ENCODE results near the gene BRD7. TPM values are rescaled to one million over a fixed set of nuclear protein-coding genes. Genes with fewer than 3 reads are reported as not detected.

Gene BRD7
- total and polyA plus RNA-seq, 2 of the 4 experiments (the other 2 are of a cell fraction): 24.8 to 29.9 TPM

DNA sequence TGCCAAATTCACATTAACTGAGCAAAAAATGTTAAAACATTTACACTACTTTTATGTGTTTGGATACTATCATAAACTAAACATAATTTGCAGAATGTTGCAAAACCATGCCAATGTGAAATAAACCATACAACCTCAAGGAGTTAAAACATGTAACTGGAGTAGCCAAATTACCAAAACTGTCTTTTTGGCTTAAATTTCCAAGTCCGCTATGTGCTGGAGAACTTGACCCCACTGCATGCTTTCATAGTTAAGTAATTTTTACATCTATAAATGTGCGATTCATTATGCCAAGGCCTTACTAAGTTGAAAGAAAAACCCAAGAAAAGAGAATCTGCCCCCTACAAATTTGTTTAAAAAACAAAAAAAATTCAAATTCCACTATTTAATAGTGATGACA, 28.2 kb downstream of the BRD7 start:
- dilution Hi-C loops (cut with HindIII; ENCODE audit: low sequenced_read_pairs, unreplicated experiment): no loop called here
- H3K27me3 ChIP-seq (ENCODE audit: control insufficient read depth, insufficient read depth, low read length): no peaks in the 10 kb centered on the region
- no CpG with 5 or more reads among the region's 2 CpGs for WGBS, 2 experiments (ENCODE audit: extremely low coverage in 2 of 2, insufficient read length in 1 of 2)
- no peak overlapping the region for H3K14ac ChIP-seq (replicated peaks; ENCODE audit: low read depth, low read length)
- peaks cover 17% of the 10 kb centered on the region for H3K36me3 ChIP-seq (ENCODE audit: control insufficient read depth, insufficient read depth, low read length)
- H3K9me1 ChIP-seq (ENCODE audit: insufficient read depth, low read length): 0 out of 2 replicates have a peak, but pooled peaks cover under 1% of the 10 kb centered on the region
- H3K23ac ChIP-seq (ENCODE audit: low read depth, low read length): no peak overlapping the region
- H3K27ac ChIP-seq (ENCODE audit: insufficient read depth, low read length): no peak overlapping the region
- no peak overlapping the region for H3K4ac ChIP-seq (ENCODE audit: low read depth, low read length)
- H2BK15ac ChIP-seq (ENCODE audit: low read depth, low read length): no peak overlapping the region
- no peak overlapping the region for H2AK5ac ChIP-seq (ENCODE audit: low read depth, low read length)
- intact Hi-C loops (cut with micrococcal nuclease): no loop called here
- in situ Hi-C loops (cut with MboI; ENCODE audit: low sequenced_read_pairs): no loop called here
- H3K56ac ChIP-seq (ENCODE audit: extremely low read depth, insufficient read depth, low read length): no peak overlapping the region
- H2BK5ac ChIP-seq (ENCODE audit: low read depth, low read length, poor library complexity, severe bottlenecking): no peak overlapping the region
- ATAC-seq (ENCODE audit: low read depth): peak; percentile 87
- BruUV-seq (replicated peaks): no TSS peak
- peak; percentile 76 for DNase-seq
- peaks cover 2% of the 10 kb centered on the region; the same call in 1 of the 2 replicates for H4K20me1 ChIP-seq (ENCODE audit: insufficient read depth, low read length)
- no peak overlapping the region for H4K8ac ChIP-seq (ENCODE audit: low read depth in 2 of 2, low read length in 2 of 2)
- no peaks in the 10 kb centered on the region for H3K9me3 ChIP-seq (ENCODE audit: control insufficient read depth, insufficient read depth, low read length)
- TF ChIP-seq RCOR1 (IDR thresholded peaks at IDR 0.05; ENCODE audit: insufficient replicate concordance, low read length): no peak
- no peak for TF ChIP-seq MAFK (IDR thresholded peaks at IDR 0.05; ENCODE audit: low read depth, low read length)
- TF ChIP-seq BHLHE40 (IDR thresholded peaks at IDR 0.05; ENCODE audit: low read depth, low read length): no peak
- TF ChIP-seq POLR2A (IDR thresholded peaks at IDR 0.05; ENCODE audit: low read depth, low read length): no peak
- TF ChIP-seq SMC3 (IDR thresholded peaks at IDR 0.05; ENCODE audit: low read depth, low read length): no peak
- no peak for TF ChIP-seq RFX5 (IDR thresholded peaks at IDR 0.05; ENCODE audit: low read depth, low read length)
- TF ChIP-seq MAZ (IDR thresholded peaks at IDR 0.05; ENCODE audit: borderline replicate concordance, low read depth, low read length): no peak
- TF ChIP-seq MXI1 (IDR thresholded peaks at IDR 0.05; ENCODE audit: borderline replicate concordance, low read depth, low read length): no peak
- TF ChIP-seq, protein P1, sequence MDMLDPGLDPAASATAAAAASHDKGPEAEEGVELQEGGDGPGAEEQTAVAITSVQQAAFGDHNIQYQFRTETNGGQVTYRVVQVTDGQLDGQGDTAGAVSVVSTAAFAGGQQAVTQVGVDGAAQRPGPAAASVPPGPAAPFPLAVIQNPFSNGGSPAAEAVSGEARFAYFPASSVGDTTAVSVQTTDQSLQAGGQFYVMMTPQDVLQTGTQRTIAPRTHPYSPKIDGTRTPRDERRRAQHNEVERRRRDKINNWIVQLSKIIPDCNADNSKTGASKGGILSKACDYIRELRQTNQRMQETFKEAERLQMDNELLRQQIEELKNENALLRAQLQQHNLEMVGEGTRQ (IDR thresholded peaks at IDR 0.05; ENCODE audit: low read depth, low read length): no peak
- no peak for TF ChIP-seq NFE2L2 (IDR thresholded peaks at IDR 0.05; ENCODE audit: low read depth, low read length)
- TF ChIP-seq, protein P2, sequence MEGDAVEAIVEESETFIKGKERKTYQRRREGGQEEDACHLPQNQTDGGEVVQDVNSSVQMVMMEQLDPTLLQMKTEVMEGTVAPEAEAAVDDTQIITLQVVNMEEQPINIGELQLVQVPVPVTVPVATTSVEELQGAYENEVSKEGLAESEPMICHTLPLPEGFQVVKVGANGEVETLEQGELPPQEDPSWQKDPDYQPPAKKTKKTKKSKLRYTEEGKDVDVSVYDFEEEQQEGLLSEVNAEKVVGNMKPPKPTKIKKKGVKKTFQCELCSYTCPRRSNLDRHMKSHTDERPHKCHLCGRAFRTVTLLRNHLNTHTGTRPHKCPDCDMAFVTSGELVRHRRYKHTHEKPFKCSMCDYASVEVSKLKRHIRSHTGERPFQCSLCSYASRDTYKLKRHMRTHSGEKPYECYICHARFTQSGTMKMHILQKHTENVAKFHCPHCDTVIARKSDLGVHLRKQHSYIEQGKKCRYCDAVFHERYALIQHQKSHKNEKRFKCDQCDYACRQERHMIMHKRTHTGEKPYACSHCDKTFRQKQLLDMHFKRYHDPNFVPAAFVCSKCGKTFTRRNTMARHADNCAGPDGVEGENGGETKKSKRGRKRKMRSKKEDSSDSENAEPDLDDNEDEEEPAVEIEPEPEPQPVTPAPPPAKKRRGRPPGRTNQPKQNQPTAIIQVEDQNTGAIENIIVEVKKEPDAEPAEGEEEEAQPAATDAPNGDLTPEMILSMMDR (conservative IDR thresholded peaks at IDR 0.05; ENCODE audit: low read depth, low read length): no peak
- TF ChIP-seq CHD1 (IDR thresholded peaks at IDR 0.05; ENCODE audit: low read depth, low read length): no peak
- no peak for TF ChIP-seq CEBPB (IDR thresholded peaks at IDR 0.05; ENCODE audit: low read depth, low read length)
- TF ChIP-seq, protein P3, sequence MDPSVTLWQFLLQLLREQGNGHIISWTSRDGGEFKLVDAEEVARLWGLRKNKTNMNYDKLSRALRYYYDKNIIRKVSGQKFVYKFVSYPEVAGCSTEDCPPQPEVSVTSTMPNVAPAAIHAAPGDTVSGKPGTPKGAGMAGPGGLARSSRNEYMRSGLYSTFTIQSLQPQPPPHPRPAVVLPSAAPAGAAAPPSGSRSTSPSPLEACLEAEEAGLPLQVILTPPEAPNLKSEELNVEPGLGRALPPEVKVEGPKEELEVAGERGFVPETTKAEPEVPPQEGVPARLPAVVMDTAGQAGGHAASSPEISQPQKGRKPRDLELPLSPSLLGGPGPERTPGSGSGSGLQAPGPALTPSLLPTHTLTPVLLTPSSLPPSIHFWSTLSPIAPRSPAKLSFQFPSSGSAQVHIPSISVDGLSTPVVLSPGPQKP (IDR thresholded peaks at IDR 0.05; ENCODE audit: borderline replicate concordance, low read depth, low read length): no peak
- TF ChIP-seq RAD21 (IDR thresholded peaks at IDR 0.05; ENCODE audit: low read length): no peak
- no peak for TF ChIP-seq FOS (IDR thresholded peaks at IDR 0.05; ENCODE audit: low read depth, low read length)
- peaks cover 0 to 13% of the 10 kb centered on the region in 2 experiments; a peak in 2 of 4 replicates for H3K79me1 ChIP-seq (ENCODE audit: low read depth in 1 of 2, low read length in 2 of 2)
- H3K9ac ChIP-seq (ENCODE audit: low read depth, low read length): no peak overlapping the region
- H2BK120ac ChIP-seq (ENCODE audit: low read depth, low read length): no peak overlapping the region
- CTCF ChIA-PET: interaction anchor here (0.5 kb wide), 1 partner anchor 90 kb away, joined by 3 read pairs; no protein-coding TSS in a partner anchor
- H3K4me3 ChIP-seq (ENCODE audit: insufficient read depth, low read depth, low read length): no peak overlapping the region
- H3K18ac ChIP-seq (ENCODE audit: low read depth, low read length): no peak overlapping the region
- H2AFZ ChIP-seq (replicated peaks; ENCODE audit: low read length, poor library complexity): no peak overlapping the region
- H2BK20ac ChIP-seq (ENCODE audit: low read depth, low read length): no peak overlapping the region
- peaks cover under 1% of the 10 kb centered on the region for H3K4me1 ChIP-seq (ENCODE audit: control insufficient read depth, insufficient read depth, low read length)
- no peak overlapping the region for H3K4me2 ChIP-seq (ENCODE audit: low read depth, low read length)
- H4K5ac ChIP-seq (ENCODE audit: low read depth, low read length): no peak overlapping the region
- POLR2A ChIA-PET (ENCODE audit: unreplicated experiment): no interaction called here
- H4K91ac ChIP-seq (ENCODE audit: insufficient read depth, low read depth, low read length): no peak overlapping the region
- no peak overlapping the region for H2AK9ac ChIP-seq (replicated peaks; ENCODE audit: low read depth, low read length, poor library complexity)

Measured in IMR-90 (cell line).